GM13977 (cell line): ENCODE results near the gene SENP1.

Experiments used
- DNase-seq: peaks from one replicate; pipeline ENCODE4 v3.0.0; 2012; ENCODE audit warnings: low spot score
- CTCF ChIP-seq: IDR thresholded peaks from 2 replicates; pipeline ENCODE4 v1.5.1; 2012; ENCODE audit warnings: mild to moderate bottlenecking, control low read depth; ENCODE audit not compliant: insufficient read depth; ENCODE audit errors: extremely low read depth, missing control alignments
- in situ Hi-C: fragments of 300-500 bp; cut with MboI; formaldehyde crosslinking; loops from one replicate; pipeline ENCODE4 v1.12.0; 2022; ENCODE audit warnings: low sequenced_read_pairs, low pct_unique_long_range_greater_than_20kb, mixed read lengths, inconsistent platforms; ENCODE audit not compliant: unreplicated experiment

SENP1 gene

DNA sequence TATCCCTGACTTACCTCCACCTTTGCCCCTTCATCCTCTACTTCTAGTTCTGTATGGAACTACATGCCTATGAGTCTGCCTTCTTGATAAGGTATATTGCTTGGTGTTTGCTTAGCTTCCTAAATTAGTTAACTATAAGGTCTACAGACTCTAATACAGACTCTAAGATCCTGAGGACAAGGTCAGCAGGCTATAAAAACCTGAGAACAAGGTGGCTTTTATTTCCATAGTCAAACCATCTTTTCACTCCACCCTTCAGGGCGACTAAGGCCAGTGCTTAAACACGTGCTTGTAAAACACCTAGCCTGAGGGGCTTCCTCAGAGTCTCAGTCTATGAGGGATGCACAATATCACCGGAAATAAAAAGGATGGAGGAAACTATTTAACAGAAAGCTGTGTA is 65.5 kb downstream of the SENP1 start:
- no peak for TF ChIP-seq CTCF
- in situ Hi-C loops: no loop called here

GRCh38 chr12:48039151-48039550 is 66.7 kb downstream of the SENP1 start:
- in situ Hi-C loops: no loop called here
- TF ChIP-seq CTCF: no peak
- DNase-seq: no peak

More for the DNA sequence above, 65.5 kb downstream of the SENP1 start:
- no peak for DNase-seq

DNA sequence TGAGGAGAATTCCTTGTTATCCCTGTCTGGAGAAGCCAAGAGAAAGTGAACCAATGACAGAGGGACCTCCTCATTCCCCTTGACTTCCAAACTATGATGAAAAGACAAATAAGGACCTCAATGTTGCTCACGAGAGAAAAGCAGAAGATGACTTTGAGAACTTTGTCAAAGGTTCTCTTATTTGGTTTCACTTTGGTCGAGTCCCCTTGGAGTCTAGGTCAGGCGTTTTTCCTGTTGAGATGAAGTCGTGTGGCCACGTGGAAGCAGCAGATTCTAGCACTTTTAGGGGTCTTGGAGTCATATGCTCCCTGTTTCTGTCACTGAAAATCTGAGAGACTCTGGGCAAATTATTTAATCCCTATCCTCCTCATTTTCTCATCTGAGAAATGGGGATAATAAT is 67.8 kb downstream of the SENP1 start:
- no peak for TF ChIP-seq CTCF
- DNase-seq: no peak

DNA sequence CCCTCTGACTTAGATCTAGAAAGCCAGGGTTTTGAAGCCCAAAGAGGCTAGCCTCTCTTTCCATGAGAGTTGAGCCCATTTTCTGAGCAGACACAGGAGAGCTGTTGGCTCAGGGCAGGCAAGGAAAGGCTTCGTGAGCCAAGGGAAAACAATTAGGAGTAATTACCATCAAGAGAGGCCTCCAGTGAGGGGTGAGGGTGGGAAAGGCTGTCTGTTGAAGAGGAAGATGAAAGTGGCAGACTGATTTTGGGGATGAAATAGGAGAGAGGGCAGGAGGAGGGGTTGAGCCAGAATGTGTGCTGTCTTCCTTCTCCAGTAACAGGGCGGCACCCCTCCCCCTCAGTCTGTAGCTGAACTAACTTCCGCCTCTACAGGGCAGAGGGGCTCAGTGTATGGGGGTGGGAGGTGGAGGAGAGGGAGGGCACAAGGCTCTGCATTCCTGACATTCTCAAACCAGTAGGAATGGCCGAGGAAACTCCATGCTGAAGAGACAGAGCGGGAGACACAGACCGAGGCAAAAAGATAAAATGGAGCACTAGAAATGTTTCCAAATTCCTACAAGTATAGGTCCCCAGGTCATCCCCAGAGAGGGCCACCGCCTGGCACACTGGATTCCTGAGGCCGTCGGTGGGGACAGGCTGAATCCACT is 68.5 kb downstream of the SENP1 start:
- in situ Hi-C loops: no loop called here
- no peak for DNase-seq
- TF ChIP-seq CTCF: no peak

More for the DNA sequence above, 67.8 kb downstream of the SENP1 start:
- in situ Hi-C loops: no loop called here

DNA sequence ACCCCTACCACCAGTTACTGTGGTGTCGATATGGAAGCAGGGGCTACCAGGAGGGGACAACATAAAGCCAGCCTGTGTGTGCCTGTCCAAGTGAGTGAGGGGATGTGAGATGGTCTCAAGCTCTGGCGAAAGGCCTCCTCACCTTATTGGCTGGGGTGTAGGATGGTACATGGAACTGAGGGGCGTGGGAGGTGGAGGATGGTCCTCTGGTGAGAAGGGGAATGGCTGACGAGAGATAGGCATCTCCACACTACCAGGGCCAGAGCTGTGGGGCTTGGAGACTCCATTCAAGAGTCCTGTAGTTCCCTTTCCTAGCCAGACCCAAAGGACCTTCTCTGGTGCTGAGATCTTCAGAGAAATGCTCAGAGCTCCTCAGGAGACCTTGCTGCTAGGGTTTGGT is 69.1 kb downstream of the SENP1 start:
- no peak for TF ChIP-seq CTCF
- no peak for DNase-seq
- in situ Hi-C loops: no loop called here

- in situ Hi-C loops: no loop called here
- no peak for TF ChIP-seq CTCF
- no peak for DNase-seq
These were observed 70.8 kb downstream of the SENP1 start for GRCh38 chr12:48034835-48035805.
